Suprapubic skin (tissue), 3 donors: Measurements from ENCODE around the gene FGF5.

Experiments
- CTCF ChIP-seq, 2 donors: fragments of 200-600 bp in 1 of 2; fragments of 450-650 bp in 1 of 2; sonication (generic) in 1 of 2; IDR thresholded peaks; one replicate each; pipeline ENCODE4 v1.5.1; 2016 to 2019; ENCODE audit warnings: antibody characterized with exemption in 2 of 2, mild to moderate bottlenecking in 1 of 2, moderate library complexity in 1 of 2
- POLR2AphosphoS5 ChIP-seq, 3 donors: sonication (generic); formaldehyde crosslinking; IDR thresholded peaks; one replicate each; pipeline ENCODE4 v1.6.1; 2017; ENCODE audit warnings: antibody characterized with exemption in 3 of 3

- TF ChIP-seq CTCF (IDR thresholded peaks at IDR 0.05) (no peak), POLR2AphosphoS5 (IDR thresholded peaks at IDR 0.05) (no peak)
Measured at GRCh38 chr4:80221161-80221560, 45.3 kb upstream of the FGF5 start.
